GM23338 (cell line): ENCODE measurements around the gene CHP2. TPM values are rescaled to one million over a fixed set of nuclear protein-coding genes. Genes with fewer than 3 reads are reported as not detected.

Experiments used
- ATAC-seq: fragments of 200-7000 bp; cut with Tn5 transposase; 3 replicates; pipeline ENCODE4 v1.9.1; 2020
- DNase-seq: peaks from one replicate; pipeline ENCODE4 v3.0.0-alpha.2; 2015; ENCODE audit warnings: low spot score
- H2AFZ ChIP-seq: fragments of 200-600 bp; sonication (generic); 2 replicates; pipeline ENCODE4 v1.8.0; 2016; ENCODE audit warnings: antibody characterized with exemption, mild to moderate bottlenecking, moderate library complexity
- H3F3A ChIP-seq: fragments of 200-600 bp; sonication (generic); replicated peaks from 2 replicates; pipeline ENCODE4 v1.8.0; 2017; ENCODE audit warnings: antibody characterized with exemption, mixed run types, low read depth
- H3K27ac ChIP-seq: fragments of 200-600 bp; sonication (generic); 2 replicates; pipeline ENCODE4 v1.6.1; 2016; ENCODE audit warnings: low read depth
- H3K27me3 ChIP-seq: fragments of 200-600 bp; sonication (generic); 2 replicates; pipeline ENCODE4 v1.8.0; 2016; ENCODE audit warnings: mild to moderate bottlenecking, mixed run types, moderate library complexity; ENCODE audit not compliant: insufficient read depth
- H3K36me3 ChIP-seq: fragments of 200-600 bp; sonication (generic); 2 replicates; pipeline ENCODE4 v1.8.0; 2016; ENCODE audit warnings: mild to moderate bottlenecking; ENCODE audit not compliant: insufficient read depth
- H3K4me1 ChIP-seq: fragments of 200-600 bp; sonication (generic); 2 replicates; pipeline ENCODE4 v1.8.0; 2016; ENCODE audit warnings: mild to moderate bottlenecking, moderate library complexity; ENCODE audit not compliant: insufficient read depth
- H3K4me2 ChIP-seq: fragments of 200-600 bp; sonication (generic); 2 replicates; pipeline ENCODE4 v1.7.1; 2017; ENCODE audit warnings: mixed run types
- H3K4me3 ChIP-seq: fragments of 200-600 bp; sonication (generic); 2 replicates; pipeline ENCODE4 v1.6.1; 2016; ENCODE audit warnings: mixed run types
- H3K79me2 ChIP-seq: fragments of 200-600 bp; sonication (generic); replicated peaks from 2 replicates; pipeline ENCODE4 v1.8.0; 2017; ENCODE audit warnings: mild to moderate bottlenecking; ENCODE audit not compliant: insufficient read depth
- H3K9me2 ChIP-seq: fragments of 200-600 bp; sonication (generic); 2 replicates; pipeline ENCODE4 v1.8.0; 2017; ENCODE audit not compliant: insufficient read depth
- H4K20me1 ChIP-seq: fragments of 200-600 bp; sonication (generic); replicated peaks from 2 replicates; pipeline ENCODE4 v1.8.0; 2017; ENCODE audit warnings: mild to moderate bottlenecking; ENCODE audit not compliant: insufficient read depth
- H3K27ac Mint-ChIP-seq: 2 replicates; pipeline ENCODE4 v1.8.0; 2020; ENCODE audit warnings: inconsistent platforms, mild to moderate bottlenecking, moderate library complexity, mixed read lengths
- H3K27me3 Mint-ChIP-seq: 3 replicates; pipeline ENCODE4 v1.8.0; 2022; ENCODE audit warnings: low read depth, mild to moderate bottlenecking, moderate library complexity, mixed read lengths, inconsistent platforms; ENCODE audit not compliant: insufficient read depth, poor library complexity
- H3K36me3 Mint-ChIP-seq: 3 replicates; pipeline ENCODE4 v1.8.0; 2021; ENCODE audit warnings: low read depth, mild to moderate bottlenecking, inconsistent platforms, moderate library complexity, mixed read lengths
- H3K4me1 Mint-ChIP-seq: 3 replicates; pipeline ENCODE4 v1.8.0; 2020; ENCODE audit warnings: mild to moderate bottlenecking, inconsistent platforms, mixed read lengths
- H3K4me3 Mint-ChIP-seq: 3 replicates; pipeline ENCODE4 v1.8.0; 2021; ENCODE audit warnings: moderate library complexity, mild to moderate bottlenecking, inconsistent platforms, mixed read lengths
- H3K9me3 Mint-ChIP-seq: 3 replicates; pipeline ENCODE4 v1.8.0; 2020; ENCODE audit warnings: moderate library complexity, mild to moderate bottlenecking, inconsistent platforms, mixed read lengths
- CREB1 ChIP-seq: fragments of 250-450 bp; sonication (Bioruptor Pico); IDR thresholded peaks from 2 replicates; pipeline ENCODE4 v1.5.0; 2020; ENCODE audit warnings: low read depth, mild to moderate bottlenecking, moderate library complexity
- EZH2 ChIP-seq: fragments of 200-600 bp; sonication (generic); IDR thresholded peaks from one replicate; pipeline ENCODE4 v1.8.0; 2017; ENCODE audit warnings: antibody characterized with exemption, mild to moderate bottlenecking, low read depth; ENCODE audit not compliant: unreplicated experiment
- EZH2phosphoT487 ChIP-seq: fragments of 200-600 bp; sonication (generic); IDR thresholded peaks from one replicate; pipeline ENCODE4 v1.8.1; 2018; ENCODE audit warnings: antibody characterized with exemption; ENCODE audit not compliant: unreplicated experiment
- JUNB ChIP-seq: IDR thresholded peaks from one replicate; pipeline ENCODE4 v1.6.1; 2016; ENCODE audit warnings: antibody characterized with exemption; ENCODE audit not compliant: unreplicated experiment
- NANOG ChIP-seq: IDR thresholded peaks from 2 replicates; pipeline ENCODE4 v1.6.1; 2016; ENCODE audit warnings: antibody characterized with exemption, borderline replicate concordance
- POLR2AphosphoS5 ChIP-seq: IDR thresholded peaks from 2 replicates; pipeline ENCODE4 v1.6.1; 2016; ENCODE audit warnings: antibody characterized with exemption, low read depth
- STAT1 ChIP-seq: IDR thresholded peaks from one replicate; pipeline ENCODE4 v1.6.1; 2016; ENCODE audit warnings: antibody characterized with exemption; ENCODE audit not compliant: unreplicated experiment
- ZNF114 ChIP-seq: fragments of 250-450 bp; sonication (Bioruptor Pico); IDR thresholded peaks from 2 replicates; pipeline ENCODE4 v1.5.0; 2020; ENCODE audit warnings: mild to moderate bottlenecking, moderate library complexity
- ZNF331 ChIP-seq: fragments of 250-450 bp; sonication (Bioruptor Pico); IDR thresholded peaks from 2 replicates; pipeline ENCODE4 v1.5.0; 2020; ENCODE audit warnings: low read depth, mild to moderate bottlenecking, moderate library complexity
- polyA plus RNA-seq: library from polyadenylated mRNA; unstranded; fragments of >200 nt; fragmentation: Nextera tagmentation; extraction: Ambion mirVana; gene quantifications from 2 replicates; pipeline ENCODE4 v1.2.1, GENCODE V29; 2016
- total RNA-seq: library from RNA; depleted of rRNA; stranded (reverse); fragments of >200 nt; shearing (Covaris generic); gene quantifications from 2 replicates; pipeline ENCODE4 v1.2.3, GENCODE V29; 2014
- TF ChIP-seq, protein P1 (sequence below): IDR thresholded peaks from one replicate; pipeline ENCODE4 v1.6.1; 2018; ENCODE audit warnings: antibody characterized with exemption; ENCODE audit not compliant: unreplicated experiment
- TF ChIP-seq, protein P2 (sequence below), 2 experiments: fragments of 200-600 bp in 1 of 2; sonication (generic) in 1 of 2; conservative IDR thresholded peaks; 2 replicates each; pipeline versions ENCODE4 v1.5.1 to v1.6.1; 2016 to 2017; ENCODE audit warnings: antibody characterized with exemption in 2 of 2, low read depth in 2 of 2, mild to moderate bottlenecking in 2 of 2, moderate library complexity in 1 of 2
- TF ChIP-seq, protein P3 (sequence below): IDR thresholded peaks from 2 replicates; pipeline ENCODE4 v1.6.1; 2016; ENCODE audit warnings: antibody characterized with exemption
- TF ChIP-seq, protein P4 (sequence below): fragments of 250-450 bp; sonication (Bioruptor Pico); IDR thresholded peaks from 2 replicates; pipeline ENCODE4 v1.5.0; 2020; ENCODE audit warnings: mild to moderate bottlenecking, moderate library complexity

The CHP2 gene
- total and polyA plus RNA-seq, 2 experiments from 2014 or later: 2.3 to 3.7 TPM

DNA sequence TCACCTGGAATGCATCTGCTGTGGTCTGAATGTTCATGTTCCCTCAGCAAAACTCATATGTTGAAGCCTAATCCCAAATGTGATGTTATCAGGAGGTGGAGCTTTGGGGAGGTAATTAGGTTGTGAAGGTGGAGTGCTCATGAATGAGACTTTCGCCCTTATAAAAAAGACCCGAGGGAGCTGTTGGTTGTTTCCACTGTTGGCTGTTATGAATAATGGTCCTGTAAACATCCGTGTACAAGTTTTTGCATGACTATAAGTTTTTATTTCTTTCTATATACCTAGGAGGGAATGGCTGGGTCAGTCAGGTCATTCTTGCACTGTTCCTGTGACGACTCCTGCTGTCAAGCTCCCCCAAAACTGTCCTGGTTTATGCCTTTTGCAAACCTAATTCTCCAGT is 9.6 kb upstream of the CHP2 start:
- H3K4me1 Mint-ChIP-seq: no peaks in the 10 kb centered on the region
- no peak overlapping the region for H3K27ac Mint-ChIP-seq
- Histone ChIP-seq H3K27ac (no peak overlapping the region), H3F3A (no peaks in the 10 kb centered on the region), H3K27me3 (no peaks in the 10 kb centered on the region), H3K9me2 (no peaks in the 10 kb centered on the region), H3K4me2 (no peak overlapping the region), H3K4me3 (no peak overlapping the region), H3K79me2 (no peaks in the 10 kb centered on the region), H4K20me1 (no peaks in the 10 kb centered on the region), H2AFZ (no peak overlapping the region), H3K4me1 (no peaks in the 10 kb centered on the region), H3K36me3 (no peaks in the 10 kb centered on the region)
- ATAC-seq (no peak), DNase-seq (no peak)
- TF ChIP-seq, protein P1, sequence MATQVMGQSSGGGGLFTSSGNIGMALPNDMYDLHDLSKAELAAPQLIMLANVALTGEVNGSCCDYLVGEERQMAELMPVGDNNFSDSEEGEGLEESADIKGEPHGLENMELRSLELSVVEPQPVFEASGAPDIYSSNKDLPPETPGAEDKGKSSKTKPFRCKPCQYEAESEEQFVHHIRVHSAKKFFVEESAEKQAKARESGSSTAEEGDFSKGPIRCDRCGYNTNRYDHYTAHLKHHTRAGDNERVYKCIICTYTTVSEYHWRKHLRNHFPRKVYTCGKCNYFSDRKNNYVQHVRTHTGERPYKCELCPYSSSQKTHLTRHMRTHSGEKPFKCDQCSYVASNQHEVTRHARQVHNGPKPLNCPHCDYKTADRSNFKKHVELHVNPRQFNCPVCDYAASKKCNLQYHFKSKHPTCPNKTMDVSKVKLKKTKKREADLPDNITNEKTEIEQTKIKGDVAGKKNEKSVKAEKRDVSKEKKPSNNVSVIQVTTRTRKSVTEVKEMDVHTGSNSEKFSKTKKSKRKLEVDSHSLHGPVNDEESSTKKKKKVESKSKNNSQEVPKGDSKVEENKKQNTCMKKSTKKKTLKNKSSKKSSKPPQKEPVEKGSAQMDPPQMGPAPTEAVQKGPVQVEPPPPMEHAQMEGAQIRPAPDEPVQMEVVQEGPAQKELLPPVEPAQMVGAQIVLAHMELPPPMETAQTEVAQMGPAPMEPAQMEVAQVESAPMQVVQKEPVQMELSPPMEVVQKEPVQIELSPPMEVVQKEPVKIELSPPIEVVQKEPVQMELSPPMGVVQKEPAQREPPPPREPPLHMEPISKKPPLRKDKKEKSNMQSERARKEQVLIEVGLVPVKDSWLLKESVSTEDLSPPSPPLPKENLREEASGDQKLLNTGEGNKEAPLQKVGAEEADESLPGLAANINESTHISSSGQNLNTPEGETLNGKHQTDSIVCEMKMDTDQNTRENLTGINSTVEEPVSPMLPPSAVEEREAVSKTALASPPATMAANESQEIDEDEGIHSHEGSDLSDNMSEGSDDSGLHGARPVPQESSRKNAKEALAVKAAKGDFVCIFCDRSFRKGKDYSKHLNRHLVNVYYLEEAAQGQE: no peak
- TF ChIP-seq, protein P2, sequence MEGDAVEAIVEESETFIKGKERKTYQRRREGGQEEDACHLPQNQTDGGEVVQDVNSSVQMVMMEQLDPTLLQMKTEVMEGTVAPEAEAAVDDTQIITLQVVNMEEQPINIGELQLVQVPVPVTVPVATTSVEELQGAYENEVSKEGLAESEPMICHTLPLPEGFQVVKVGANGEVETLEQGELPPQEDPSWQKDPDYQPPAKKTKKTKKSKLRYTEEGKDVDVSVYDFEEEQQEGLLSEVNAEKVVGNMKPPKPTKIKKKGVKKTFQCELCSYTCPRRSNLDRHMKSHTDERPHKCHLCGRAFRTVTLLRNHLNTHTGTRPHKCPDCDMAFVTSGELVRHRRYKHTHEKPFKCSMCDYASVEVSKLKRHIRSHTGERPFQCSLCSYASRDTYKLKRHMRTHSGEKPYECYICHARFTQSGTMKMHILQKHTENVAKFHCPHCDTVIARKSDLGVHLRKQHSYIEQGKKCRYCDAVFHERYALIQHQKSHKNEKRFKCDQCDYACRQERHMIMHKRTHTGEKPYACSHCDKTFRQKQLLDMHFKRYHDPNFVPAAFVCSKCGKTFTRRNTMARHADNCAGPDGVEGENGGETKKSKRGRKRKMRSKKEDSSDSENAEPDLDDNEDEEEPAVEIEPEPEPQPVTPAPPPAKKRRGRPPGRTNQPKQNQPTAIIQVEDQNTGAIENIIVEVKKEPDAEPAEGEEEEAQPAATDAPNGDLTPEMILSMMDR (conservative IDR thresholded peaks at IDR 0.05; ENCODE audit: low read depth in 2 of 2): no peak
- no peak for TF ChIP-seq NANOG
- no peak for TF ChIP-seq STAT1
- no peak for TF ChIP-seq ZNF114 (CRISPR knock-in tag)
- TF ChIP-seq JUNB: no peak
- no peak for TF ChIP-seq ZNF331 (CRISPR knock-in tag)
- TF ChIP-seq POLR2AphosphoS5: no peak
- no peak for TF ChIP-seq EZH2
- TF ChIP-seq, protein P3, sequence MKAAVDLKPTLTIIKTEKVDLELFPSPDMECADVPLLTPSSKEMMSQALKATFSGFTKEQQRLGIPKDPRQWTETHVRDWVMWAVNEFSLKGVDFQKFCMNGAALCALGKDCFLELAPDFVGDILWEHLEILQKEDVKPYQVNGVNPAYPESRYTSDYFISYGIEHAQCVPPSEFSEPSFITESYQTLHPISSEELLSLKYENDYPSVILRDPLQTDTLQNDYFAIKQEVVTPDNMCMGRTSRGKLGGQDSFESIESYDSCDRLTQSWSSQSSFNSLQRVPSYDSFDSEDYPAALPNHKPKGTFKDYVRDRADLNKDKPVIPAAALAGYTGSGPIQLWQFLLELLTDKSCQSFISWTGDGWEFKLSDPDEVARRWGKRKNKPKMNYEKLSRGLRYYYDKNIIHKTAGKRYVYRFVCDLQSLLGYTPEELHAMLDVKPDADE: no peak
- no peak for TF ChIP-seq CREB1 (CRISPR knock-in tag)
- TF ChIP-seq EZH2phosphoT487: no peak
- TF ChIP-seq, protein P4, sequence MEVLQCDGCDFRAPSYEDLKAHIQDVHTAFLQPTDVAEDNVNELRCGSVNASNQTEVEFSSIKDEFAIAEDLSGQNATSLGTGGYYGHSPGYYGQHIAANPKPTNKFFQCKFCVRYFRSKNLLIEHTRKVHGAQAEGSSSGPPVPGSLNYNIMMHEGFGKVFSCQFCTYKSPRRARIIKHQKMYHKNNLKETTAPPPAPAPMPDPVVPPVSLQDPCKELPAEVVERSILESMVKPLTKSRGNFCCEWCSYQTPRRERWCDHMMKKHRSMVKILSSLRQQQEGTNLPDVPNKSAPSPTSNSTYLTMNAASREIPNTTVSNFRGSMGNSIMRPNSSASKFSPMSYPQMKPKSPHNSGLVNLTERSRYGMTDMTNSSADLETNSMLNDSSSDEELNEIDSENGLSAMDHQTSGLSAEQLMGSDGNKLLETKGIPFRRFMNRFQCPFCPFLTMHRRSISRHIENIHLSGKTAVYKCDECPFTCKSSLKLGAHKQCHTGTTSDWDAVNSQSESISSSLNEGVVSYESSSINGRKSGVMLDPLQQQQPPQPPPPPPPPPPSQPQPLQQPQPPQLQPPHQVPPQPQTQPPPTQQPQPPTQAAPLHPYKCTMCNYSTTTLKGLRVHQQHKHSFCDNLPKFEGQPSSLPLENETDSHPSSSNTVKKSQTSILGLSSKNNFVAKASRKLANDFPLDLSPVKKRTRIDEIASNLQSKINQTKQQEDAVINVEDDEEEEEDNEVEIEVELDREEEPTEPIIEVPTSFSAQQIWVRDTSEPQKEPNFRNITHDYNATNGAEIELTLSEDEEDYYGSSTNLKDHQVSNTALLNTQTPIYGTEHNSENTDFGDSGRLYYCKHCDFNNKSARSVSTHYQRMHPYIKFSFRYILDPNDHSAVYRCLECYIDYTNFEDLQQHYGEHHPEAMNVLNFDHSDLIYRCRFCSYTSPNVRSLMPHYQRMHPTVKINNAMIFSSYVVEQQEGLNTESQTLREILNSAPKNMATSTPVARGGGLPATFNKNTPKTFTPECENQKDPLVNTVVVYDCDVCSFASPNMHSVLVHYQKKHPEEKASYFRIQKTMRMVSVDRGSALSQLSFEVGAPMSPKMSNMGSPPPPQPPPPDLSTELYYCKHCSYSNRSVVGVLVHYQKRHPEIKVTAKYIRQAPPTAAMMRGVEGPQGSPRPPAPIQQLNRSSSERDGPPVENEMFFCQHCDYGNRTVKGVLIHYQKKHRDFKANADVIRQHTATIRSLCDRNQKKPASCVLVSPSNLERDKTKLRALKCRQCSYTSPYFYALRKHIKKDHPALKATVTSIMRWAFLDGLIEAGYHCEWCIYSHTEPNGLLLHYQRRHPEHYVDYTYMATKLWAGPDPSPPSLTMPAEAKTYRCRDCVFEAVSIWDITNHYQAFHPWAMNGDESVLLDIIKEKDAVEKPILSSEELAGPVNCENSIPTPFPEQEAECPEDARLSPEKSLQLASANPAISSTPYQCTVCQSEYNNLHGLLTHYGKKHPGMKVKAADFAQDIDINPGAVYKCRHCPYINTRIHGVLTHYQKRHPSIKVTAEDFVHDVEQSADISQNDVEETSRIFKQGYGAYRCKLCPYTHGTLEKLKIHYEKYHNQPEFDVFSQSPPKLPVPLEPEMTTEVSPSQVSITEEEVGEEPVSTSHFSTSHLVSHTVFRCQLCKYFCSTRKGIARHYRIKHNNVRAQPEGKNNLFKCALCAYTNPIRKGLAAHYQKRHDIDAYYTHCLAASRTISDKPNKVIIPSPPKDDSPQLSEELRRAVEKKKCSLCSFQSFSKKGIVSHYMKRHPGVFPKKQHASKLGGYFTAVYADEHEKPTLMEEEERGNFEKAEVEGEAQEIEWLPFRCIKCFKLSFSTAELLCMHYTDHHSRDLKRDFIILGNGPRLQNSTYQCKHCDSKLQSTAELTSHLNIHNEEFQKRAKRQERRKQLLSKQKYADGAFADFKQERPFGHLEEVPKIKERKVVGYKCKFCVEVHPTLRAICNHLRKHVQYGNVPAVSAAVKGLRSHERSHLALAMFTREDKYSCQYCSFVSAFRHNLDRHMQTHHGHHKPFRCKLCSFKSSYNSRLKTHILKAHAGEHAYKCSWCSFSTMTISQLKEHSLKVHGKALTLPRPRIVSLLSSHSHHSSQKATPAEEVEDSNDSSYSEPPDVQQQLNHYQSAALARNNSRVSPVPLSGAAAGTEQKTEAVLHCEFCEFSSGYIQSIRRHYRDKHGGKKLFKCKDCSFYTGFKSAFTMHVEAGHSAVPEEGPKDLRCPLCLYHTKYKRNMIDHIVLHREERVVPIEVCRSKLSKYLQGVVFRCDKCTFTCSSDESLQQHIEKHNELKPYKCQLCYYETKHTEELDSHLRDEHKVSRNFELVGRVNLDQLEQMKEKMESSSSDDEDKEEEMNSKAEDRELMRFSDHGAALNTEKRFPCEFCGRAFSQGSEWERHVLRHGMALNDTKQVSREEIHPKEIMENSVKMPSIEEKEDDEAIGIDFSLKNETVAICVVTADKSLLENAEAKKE (CRISPR knock-in tag): no peak
- no peak overlapping the region for H3K4me3 Mint-ChIP-seq
- no peaks in the 10 kb centered on the region for H3K27me3 Mint-ChIP-seq
- H3K9me3 Mint-ChIP-seq: no peaks in the 10 kb centered on the region
- H3K36me3 Mint-ChIP-seq: no peaks in the 10 kb centered on the region
